Large intestine (tissue), 3 donors: ENCODE data around the gene SLC4A3. TPM values are rescaled to one million over a fixed set of nuclear protein-coding genes. Genes with fewer than 3 reads are reported as not detected.

Source experiments
- DNase-seq, 2 donors: peaks; one replicate each; pipeline versions ENCODE4 v3.0.0 to v3.0.0-alpha.2; 2013
- H3K27ac ChIP-seq: one replicate; pipeline ENCODE4 v1.5.1; 2013; ENCODE audit warnings: low read length
- H3K27me3 ChIP-seq: 2 replicates; pipeline ENCODE4 v1.6.1; 2013; ENCODE audit warnings: low read length; ENCODE audit not compliant: control insufficient read depth, insufficient read depth
- H3K36me3 ChIP-seq: 2 replicates; pipeline ENCODE4 v1.6.1; 2013; ENCODE audit warnings: low read length; ENCODE audit not compliant: control insufficient read depth, insufficient read depth
- H3K4me1 ChIP-seq: one replicate; pipeline ENCODE4 v1.6.1; 2013; ENCODE audit warnings: low read length; ENCODE audit not compliant: control insufficient read depth, insufficient read depth
- H3K4me3 ChIP-seq: one replicate; pipeline ENCODE4 v1.5.1; 2013; ENCODE audit warnings: low read length
- H3K9me3 ChIP-seq: one replicate; pipeline ENCODE4 v1.6.1; 2013; ENCODE audit warnings: mild to moderate bottlenecking, low read depth, low read length, moderate library complexity; ENCODE audit not compliant: control insufficient read depth
- WGBS: methylation state at CpG from one replicate; pipeline ENCODE4 v1.1.5; 2013; ENCODE audit warnings: low lambda C conversion rate; ENCODE audit not compliant: insufficient coverage; 5-methylcytosine and 5-hydroxymethylcytosine counted together
- polyA plus RNA-seq: library from polyadenylated mRNA; unstranded; fragments of 120-200 nt; gene quantifications from one replicate; pipeline ENCODE4 v1.2.1, GENCODE V29; 2013

Gene SLC4A3
- polyA plus RNA-seq, 1 donor = 3.3 TPM

- Histone ChIP-seq H3K4me1 (peaks cover 5% of the 10 kb centered on the region), H3K27ac (no peak overlapping the region), H3K9me3 (no peaks in the 10 kb centered on the region), H3K36me3 (no peaks in the 10 kb centered on the region), H3K4me3 (no peak overlapping the region), H3K27me3 (peaks cover 10% of the 10 kb centered on the region)
- DNase-seq = no peak
- WGBS = 100% methylated on average over 2 of the region's 2 CpGs
Observed at GRCh38 chr2:219622472-219622871, 5.0 kb upstream of the SLC4A3 start.

DNA sequence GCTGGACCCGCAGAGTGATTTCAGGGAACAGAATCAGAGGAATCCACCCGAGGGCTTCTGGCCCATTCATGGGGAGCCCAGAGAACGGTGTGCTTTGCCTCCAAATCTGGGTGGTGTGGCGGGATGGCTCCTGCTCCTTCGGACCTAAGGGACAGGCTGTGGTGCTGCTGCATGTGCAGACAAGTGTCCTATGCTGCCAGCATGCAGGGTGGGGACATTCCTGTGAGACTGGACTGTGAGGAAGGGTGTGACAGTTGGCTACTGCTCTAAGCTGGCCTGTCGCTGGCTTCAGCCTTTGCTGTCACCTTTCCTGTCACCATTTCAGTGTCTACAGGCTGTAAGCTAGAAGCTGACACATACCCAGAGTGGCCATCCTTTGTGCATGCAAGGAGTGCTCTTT, 2.9 kb upstream of the SLC4A3 start:
- Histone ChIP-seq H3K4me3 (no peak overlapping the region), H3K4me1 (peaks cover 11% of the 10 kb centered on the region), H3K27ac (no peak overlapping the region), H3K9me3 (no peaks in the 10 kb centered on the region), H3K36me3 (no peaks in the 10 kb centered on the region), H3K27me3 (peaks cover 18% of the 10 kb centered on the region)
- no peak for DNase-seq
- WGBS = no CpG with 5 or more reads among the region's 6 CpGs

- Histone ChIP-seq H3K4me1 (peaks cover 11% of the 10 kb centered on the region), H3K4me3 (no peak overlapping the region), H3K27me3 (peaks cover 18% of the 10 kb centered on the region), H3K9me3 (no peaks in the 10 kb centered on the region), H3K36me3 (no peaks in the 10 kb centered on the region), H3K27ac (no peak overlapping the region)
- no CpG with 5 or more reads among the region's 5 CpGs for WGBS
- DNase-seq = no peak
Observed at GRCh38 chr2:219625179-219625578, 2.3 kb upstream of the SLC4A3 start.

- no peaks in the 10 kb centered on the region for H3K36me3 ChIP-seq
- no CpG with 5 or more reads among the region's 8 CpGs for WGBS
- H3K4me1 ChIP-seq = peaks cover 11% of the 10 kb centered on the region
- H3K4me3 ChIP-seq = no peak overlapping the region
- no peak overlapping the region for H3K27ac ChIP-seq
- DNase-seq = no peak
- peaks cover 16% of the 10 kb centered on the region for H3K27me3 ChIP-seq
- H3K9me3 ChIP-seq = no peaks in the 10 kb centered on the region
Observed at GRCh38 chr2:219626540-219626939, 890 bp upstream of the SLC4A3 start.

DNA sequence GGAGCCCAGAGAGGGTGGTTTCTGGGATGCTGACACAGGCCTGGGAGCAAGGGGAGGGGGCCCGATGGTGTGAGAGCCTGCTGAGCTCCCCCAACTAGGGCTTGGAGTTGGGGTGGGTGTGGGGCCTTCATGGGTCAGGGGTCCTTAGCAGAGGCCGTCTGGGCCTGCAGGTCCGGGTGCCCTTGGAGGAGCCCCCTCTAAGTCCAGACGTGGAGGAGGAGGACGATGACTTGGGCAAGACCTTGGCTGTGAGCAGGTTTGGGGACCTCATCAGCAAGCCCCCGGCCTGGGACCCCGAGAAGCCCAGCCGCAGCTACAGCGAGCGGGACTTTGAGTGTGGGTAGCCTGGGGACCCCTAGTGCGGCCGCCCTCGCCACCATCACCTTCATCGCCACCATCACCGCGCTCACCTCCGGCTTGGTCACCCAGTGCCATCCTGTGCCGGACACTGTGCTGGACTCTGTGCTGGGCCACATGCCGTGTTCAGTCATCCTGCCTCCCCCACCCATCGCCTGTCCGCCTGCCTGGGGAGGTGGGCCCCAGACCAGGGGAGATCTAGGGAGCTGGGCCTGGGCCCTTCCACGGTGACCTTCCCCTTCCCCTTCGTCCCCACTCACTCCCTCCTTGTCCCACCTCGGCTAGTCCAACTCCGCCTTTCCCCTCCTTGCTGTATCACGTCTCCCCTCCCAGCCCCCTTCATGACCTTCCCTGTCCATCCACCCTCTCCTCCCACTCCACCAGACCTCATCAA, 980 bp downstream of the SLC4A3 start:
- no peak for DNase-seq
- WGBS = 100% methylated on average over 1 of the region's 26 CpGs
- Histone ChIP-seq H3K27me3 (peaks cover 16% of the 10 kb centered on the region), H3K36me3 (no peaks in the 10 kb centered on the region), H3K4me1 (peaks cover 11% of the 10 kb centered on the region), H3K4me3 (peak overlapping the region; percentile 38), H3K27ac (no peak overlapping the region), H3K9me3 (no peaks in the 10 kb centered on the region)

GRCh38 chr2:219628986-219629901, 1.8 kb downstream of the SLC4A3 start:
- WGBS = no CpG with 5 or more reads among the region's 16 CpGs
- no peak for DNase-seq
- Histone ChIP-seq H3K27ac (no peak overlapping the region), H3K4me3 (no peak overlapping the region), H3K27me3 (peaks cover 16% of the 10 kb centered on the region), H3K9me3 (no peaks in the 10 kb centered on the region), H3K4me1 (peaks cover 11% of the 10 kb centered on the region), H3K36me3 (no peaks in the 10 kb centered on the region)

DNA sequence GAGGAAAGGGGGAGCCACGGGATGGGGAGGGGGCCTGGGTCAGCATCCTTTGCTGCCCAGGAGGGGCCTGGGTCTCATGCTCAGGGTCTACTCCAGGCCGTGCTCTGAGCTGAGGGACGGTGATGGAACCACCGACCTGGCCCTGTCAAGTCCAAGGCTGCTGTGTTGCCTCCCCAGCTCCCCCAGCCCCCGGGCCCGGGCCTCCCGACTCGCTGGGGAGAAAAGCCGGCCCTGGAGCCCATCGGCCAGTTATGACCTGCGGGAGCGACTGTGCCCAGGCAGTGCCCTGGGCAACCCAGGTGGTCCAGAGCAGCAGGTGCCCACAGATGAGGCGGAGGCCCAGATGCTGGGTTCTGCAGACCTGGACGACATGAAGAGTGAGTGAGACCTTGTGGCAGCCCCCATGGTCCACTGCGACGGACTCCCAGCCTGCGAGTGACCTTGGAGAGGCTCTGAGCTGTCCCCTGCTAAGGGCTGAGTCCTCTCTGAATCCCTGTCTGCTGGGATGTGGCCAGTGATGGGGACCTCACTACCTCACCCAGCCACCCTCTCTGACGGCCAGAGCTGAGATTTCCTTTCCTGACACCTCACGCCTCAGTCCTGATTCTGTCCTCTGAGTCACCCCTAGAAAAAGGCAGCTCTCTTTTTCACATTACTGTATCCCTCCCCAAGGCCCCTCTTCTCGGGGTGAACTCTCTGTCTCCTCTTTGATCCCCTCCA, 2.7 kb downstream of the SLC4A3 start:
- no peak overlapping the region for H3K4me3 ChIP-seq
- 62% methylated on average over 2 of the region's 20 CpGs for WGBS
- H3K4me1 ChIP-seq = peaks cover 11% of the 10 kb centered on the region
- H3K9me3 ChIP-seq = no peaks in the 10 kb centered on the region
- H3K36me3 ChIP-seq = no peaks in the 10 kb centered on the region
- H3K27me3 ChIP-seq = peaks cover 12% of the 10 kb centered on the region
- H3K27ac ChIP-seq = no peak overlapping the region
- DNase-seq = no peak

GRCh38 chr2:219630770-219631405, 3.5 kb downstream of the SLC4A3 start:
- Histone ChIP-seq H3K27ac (no peak overlapping the region), H3K36me3 (no peaks in the 10 kb centered on the region), H3K4me3 (no peak overlapping the region), H3K27me3 (peaks cover 8% of the 10 kb centered on the region), H3K4me1 (peaks cover 11% of the 10 kb centered on the region), H3K9me3 (no peaks in the 10 kb centered on the region)
- no peak for DNase-seq
- WGBS = no CpG with 5 or more reads among the region's 17 CpGs

GRCh38 chr2:219631406-219631891, 4.0 kb downstream of the SLC4A3 start:
- no peak for DNase-seq
- peaks cover 8% of the 10 kb centered on the region for H3K27me3 ChIP-seq
- H3K27ac ChIP-seq = no peak overlapping the region
- H3K9me3 ChIP-seq = no peaks in the 10 kb centered on the region
- WGBS = no CpG with 5 or more reads among the region's 9 CpGs
- peaks cover 11% of the 10 kb centered on the region for H3K4me1 ChIP-seq
- H3K36me3 ChIP-seq = no peaks in the 10 kb centered on the region
- no peak overlapping the region for H3K4me3 ChIP-seq
